HG02870 (cell line): ENCODE measurements around the gene DIPK1A.

Source experiments
- ATAC-seq: cut with Tn5 transposase; IDR thresholded peaks from one replicate; pipeline ENCODE4 v1.9.1; 2021; ENCODE audit warnings: mild to moderate bottlenecking, moderate library complexity; ENCODE audit not compliant: unreplicated experiment

DIPK1A gene

DNA sequence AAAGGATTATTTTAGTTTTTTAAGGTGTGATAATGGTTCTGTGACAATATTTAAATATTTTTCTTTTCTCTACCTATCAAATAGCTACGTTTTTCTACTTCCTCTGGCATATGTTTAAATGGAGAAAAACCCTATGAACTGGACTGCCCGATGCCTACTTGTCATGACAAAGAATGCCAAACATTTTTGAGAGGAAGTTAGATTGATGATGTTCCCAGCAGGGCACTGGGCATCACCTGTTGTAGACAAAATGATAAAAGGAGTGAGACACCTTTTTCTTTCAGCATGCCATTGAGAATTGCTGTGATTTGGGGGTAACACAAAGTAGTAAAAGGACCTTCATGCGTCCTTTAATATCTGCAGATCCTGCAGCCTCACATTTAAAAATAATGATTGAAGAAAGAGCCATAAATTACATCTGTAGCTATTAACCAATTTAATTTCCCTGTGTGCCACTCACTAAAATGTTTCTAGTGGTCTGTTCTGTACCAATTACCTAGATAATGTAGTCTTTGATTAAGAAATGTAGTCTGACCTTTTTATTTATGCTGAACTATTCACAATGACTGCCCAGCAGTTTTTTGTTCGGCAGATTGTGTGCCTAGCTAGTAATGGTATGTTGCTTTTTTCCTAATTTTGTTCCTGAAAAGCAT lies 81.8 kb downstream of the DIPK1A start:
- ATAC-seq = no peak

DNA sequence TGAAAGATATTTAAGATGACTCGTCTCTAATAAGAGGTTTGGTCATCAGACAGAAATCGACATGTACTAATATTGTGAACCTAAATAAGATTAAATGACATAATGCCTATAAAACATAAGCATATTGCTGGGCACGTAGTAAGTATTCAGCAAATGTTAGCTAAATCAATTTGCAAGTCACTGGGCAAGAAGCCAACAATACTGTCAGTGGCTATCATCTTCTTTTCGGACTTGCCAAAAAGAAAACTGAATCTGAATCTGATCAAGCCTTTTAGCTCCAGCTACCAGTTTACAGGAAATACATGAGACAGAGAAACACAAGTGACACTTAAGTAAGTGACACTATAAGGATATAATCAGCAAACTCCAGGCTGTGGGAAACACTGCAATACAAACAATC lies 83.5 kb downstream of the DIPK1A start:
- ATAC-seq = no peak

DNA sequence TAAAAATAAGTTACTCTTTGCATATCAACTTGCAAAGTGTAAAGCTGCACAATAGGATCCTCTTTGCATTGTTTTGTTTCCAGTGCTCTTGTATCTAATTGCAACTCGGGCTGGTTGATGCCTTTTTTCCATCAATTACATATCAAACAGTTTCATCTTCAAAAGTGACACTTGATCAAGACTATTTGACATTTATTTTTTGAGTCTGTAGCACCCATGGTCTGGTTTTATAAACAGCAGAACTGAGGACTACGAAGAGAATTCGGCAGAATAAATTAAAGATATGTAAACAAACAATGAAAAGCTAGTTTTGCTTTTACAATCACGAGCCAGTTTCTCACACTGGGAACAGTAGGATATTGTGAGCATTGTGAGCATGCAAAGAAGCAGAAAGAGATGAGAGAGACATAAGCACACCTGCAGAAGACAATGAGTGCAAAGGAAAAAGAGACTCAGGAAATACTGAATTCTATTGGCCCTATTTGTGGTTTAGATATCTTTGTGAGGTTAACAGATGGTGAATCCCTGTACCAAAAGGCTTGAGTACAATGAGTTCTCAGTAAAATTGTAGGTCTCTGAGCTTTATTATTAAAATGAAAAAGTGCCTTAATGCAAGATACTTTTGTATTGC lies 84.1 kb downstream of the DIPK1A start:
- ATAC-seq = no peak

DNA sequence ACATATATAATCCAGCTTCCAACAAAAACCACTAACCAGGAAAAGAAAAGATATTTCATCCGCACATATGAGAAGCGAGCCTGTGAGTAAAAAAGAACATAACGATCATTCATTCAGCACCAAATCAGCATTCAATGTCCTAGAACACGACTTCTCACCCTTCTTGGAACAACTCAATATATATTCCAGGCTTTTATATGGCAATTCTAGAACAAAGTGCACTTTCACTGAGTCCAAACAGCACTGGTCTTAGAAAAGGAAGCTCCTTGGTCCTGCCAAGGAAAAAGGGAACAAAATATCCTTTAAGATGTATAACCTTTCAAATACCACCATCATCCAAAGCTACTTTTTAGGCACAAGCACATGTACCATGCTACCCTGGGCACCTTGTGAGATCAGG lies 84.9 kb downstream of the DIPK1A start:
- ATAC-seq = no peak

DNA sequence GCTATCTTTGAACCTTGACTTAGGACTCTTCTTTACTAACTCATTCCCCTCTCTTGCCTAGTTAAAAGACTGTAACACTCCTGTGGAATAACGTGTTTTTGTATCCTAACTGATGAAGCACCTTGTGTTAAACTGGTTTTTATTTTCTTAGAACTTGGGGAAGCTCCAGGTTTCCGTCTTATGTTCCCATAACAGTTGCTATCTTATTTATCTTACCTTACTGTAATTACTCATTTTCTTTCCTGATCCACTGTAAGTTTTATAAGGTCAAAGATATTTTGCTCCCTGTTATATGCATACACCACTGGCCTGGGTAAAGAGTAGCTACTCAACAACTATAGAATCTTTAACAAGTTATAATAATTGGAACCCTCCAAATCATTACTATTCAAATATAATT lies 86.3 kb downstream of the DIPK1A start:
- ATAC-seq = no peak

DNA sequence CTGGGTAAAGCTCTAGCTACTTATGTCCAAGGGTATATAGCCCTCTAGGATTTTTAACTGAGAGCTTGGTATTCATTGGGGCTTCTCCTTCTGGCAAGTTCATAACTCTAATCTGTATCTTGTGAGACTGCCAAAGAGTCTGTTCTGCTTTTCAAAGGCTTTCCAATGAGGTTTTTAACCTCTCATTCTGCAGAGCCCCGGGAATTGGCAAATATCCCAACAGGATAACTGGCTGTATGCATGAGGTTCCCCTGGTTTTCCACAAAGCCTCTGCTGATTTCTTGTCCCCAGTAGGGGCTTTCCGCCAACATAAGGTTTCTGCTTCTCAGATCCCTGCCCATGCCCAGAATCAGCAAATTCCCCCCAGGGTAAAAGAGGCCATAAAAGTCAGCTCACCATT lies 88.5 kb downstream of the DIPK1A start:
- ATAC-seq = no peak

DNA sequence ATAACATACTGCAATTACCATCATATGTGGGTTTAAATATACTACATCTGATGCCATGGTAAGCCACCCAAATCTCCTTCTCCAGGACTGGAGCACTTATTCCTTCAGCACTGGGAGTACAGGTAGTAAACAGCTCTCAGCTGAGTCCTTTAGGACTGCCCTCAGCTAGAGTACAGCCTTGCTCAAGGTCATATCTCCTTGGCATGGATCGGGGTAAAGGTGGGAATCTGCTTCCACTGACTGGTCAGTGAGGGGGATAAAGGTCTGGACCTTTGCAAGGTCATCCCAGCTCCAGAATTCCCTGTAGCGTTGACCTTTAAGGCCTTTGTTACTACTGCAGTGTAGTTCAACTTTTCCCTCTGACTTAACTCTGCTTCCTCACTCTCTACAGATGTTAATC lies 90.7 kb downstream of the DIPK1A start:
- ATAC-seq = no peak

DNA sequence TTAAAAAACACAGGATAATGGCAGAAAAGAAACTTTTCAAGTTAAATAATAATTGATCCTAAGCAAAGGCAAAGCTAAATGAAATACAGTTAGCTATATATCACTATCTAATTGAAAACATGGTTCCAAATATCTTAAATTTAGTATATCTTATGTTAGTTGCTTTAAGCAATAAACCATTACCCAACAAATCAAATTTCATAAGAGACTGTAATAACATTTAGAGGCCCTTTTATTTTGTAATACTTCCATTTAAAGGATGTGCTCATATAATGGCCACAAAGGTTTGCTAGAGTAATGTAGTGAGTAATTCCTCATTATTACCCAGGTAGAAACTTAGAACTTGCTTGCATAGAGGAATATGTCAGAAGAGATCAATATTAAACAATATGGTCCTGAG lies 97.1 kb downstream of the DIPK1A start:
- ATAC-seq = no peak

DNA sequence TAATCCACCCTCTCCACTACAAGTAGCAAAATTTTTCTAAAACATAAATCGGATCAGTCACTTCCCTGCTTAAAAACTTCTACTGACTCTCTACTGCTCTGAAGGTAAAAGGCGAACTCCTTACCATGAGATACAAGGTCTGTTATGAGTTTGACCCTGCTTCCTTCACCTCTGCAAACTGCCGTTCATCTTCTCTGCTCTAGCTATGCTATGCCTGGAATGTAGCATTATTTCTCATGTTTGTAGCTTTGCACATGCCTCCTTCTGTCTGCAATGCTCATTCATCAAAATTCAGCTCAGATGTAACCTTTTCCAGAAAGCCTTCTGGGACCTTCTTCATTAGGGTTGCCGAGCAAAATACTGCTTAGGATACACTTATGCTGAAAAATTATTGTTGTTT lies 98.7 kb downstream of the DIPK1A start:
- ATAC-seq = no peak

DNA sequence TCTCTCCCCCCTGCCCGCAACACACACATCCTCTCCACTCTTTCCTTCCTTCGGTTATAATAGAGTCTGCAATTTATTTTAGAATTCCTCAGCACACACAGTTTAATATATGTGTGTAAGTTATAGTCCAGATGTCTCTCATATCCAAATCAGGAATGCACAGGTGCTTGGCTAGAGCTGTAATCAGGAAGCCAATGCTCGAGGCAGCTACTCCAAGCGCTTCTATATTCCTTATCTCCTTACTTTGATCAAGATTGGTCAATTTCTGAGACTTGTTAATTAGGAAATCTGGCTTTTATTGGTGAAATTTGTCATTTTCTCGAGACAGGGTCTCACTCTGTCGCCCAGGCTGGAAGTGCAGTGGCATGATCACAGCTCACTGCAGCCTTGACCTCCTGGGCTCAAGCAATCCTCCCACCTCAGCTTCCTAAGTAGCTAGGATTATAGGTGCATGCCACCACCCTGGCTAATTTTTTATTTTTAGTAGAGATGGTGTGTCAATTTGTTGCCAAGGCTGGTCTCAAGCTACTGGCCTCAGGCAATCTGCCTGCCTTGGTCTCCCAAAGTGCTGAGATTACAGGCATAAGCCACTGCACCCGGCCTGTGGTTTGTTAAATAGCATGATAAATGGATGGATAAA lies 101.7 kb downstream of the DIPK1A start:
- no peak for ATAC-seq

DNA sequence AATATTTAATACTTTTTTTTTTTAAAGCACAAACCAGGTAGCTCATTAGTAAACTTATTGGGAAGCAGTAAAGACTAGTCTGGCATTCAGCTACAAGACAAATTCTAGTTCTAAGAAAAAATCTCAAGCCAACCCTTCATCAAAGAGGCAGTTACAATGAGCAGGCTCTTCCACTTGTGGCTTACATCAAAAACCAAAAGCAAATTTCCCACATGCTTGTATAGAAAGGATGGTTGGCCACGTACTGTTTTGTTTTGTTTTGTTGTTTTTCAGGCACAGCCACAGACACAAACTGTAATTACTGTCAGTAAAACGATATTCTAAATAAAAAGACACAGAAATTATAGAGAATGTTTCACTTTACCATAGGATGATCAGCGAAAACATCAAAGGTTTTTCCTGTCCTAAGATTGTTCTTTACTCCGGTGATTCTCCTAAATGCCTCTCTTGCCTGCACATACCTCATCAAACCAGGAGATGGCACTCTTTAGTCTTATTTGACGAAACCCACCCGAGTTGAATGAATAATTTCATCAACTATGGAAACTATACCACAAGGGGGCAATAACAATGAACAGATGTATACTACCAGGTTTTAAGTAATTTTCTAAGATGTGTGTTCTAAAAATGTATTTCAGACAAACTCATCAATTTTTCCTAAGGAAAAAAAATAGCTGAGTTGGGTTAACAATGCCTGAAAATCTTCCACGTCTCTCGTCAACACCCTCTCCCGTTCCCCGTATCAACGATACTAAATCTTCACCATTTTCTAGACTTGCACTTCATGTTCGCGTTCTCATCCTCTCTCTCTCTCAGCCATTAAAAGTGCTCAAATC lies 102.5 kb downstream of the DIPK1A start:
- peak; percentile 54 for ATAC-seq

DNA sequence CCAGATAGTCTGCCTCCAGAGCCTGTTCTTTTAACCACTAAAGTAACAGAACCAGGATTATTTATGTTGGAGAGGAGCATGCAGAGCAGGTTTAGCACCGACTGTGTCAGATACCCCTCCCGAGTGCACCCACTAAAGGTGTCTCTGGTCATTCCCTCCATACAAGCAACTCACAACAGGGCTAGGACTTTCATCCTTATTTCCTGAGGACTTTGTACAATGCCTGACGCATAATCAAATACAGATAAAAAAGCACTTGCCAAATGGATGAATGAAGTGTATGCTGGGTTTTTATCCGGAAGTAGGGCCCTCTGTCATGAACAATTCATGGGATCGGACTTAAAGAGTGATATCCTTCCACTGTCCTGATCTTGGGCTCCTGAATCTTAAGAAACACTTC lies 103.4 kb downstream of the DIPK1A start:
- ATAC-seq = no peak

DNA sequence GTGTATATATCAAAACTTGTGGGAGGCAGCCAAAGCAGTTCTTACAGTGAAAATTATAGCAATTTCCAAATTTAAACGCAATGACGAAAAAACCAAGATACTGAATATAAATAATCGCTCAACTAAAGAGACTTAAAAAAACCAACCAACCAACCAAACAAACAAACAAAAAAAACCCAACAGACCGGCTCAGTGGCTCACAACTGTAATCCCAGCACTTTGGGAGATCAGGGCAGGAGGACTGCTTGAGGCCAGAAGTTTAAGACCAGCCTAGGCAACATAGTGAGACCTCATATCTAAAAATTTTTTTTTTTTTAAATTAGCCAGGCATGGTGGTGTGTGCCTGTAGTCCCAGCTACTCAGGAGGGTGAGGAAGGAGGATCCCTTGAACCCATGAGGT lies 106.0 kb downstream of the DIPK1A start:
- ATAC-seq = no peak

DNA sequence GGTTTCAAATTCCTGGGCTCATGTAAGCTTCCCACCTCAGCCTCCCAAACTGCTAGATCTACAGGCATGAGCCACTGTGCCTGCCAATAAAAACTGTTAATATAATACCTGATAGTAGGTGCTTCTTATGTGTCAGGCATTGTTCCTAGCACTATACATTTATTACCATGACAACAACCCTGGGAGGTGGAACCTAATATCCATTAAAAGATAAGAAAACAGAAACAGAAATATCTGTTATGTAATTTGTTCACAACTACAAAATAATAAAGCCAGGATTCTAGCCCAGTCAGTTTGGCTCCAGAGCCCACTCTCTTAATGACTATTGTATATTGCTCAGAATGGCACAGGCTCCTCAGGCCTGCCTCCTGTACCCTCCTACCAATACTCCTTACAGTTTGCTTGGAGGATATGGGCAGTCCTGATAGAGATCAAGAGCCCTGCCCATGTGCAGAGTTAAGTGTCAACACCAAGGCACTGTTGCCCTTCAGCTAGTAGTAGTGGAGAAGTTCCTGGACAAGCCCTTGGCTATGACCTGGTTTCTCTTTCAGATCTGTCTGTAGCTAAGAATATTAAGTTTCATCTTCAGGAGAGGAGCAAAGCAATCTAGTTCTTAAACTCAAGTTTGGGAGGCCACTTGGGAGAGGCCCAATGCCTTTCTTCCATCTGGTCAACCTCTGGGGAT lies 107.0 kb downstream of the DIPK1A start:
- no peak for ATAC-seq

DNA sequence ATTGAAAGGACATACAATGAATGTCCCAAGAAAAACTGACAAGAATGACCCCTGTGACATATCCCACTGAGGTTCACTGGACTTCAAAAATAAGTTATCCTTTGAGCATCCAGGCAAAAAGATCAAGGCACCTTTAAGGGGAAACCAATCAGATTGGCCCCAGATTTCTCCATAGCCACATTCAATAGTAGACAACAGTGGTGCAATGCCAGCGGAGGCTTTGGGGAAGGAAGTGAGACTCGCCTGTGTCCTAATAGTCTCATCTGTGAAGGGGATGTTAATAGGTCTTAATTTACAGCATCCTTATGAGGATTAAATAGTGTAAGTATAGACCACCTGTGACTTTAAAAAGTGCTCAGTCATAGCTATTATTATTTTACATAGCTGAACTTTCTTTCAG lies 108.0 kb downstream of the DIPK1A start:
- ATAC-seq = no peak

DNA sequence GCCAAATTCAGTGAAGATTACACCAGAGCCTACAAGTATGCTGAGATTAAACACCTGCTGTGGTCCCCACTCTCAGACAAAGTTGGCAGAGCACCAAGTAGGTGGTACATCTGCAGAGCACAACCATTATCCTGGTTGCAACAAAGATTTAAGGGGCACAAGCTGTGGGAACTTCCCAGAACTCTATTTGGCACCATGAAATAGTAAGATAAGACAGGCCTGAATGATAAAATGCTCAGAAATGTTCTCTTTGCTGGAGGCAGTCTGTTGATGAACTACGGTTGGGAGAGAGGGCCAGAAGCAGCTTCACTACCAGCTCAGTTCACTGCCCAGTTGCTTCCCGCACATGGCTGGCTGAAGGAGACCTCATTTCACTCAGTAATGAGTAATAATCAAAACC lies 109.5 kb downstream of the DIPK1A start:
- ATAC-seq = no peak

DNA sequence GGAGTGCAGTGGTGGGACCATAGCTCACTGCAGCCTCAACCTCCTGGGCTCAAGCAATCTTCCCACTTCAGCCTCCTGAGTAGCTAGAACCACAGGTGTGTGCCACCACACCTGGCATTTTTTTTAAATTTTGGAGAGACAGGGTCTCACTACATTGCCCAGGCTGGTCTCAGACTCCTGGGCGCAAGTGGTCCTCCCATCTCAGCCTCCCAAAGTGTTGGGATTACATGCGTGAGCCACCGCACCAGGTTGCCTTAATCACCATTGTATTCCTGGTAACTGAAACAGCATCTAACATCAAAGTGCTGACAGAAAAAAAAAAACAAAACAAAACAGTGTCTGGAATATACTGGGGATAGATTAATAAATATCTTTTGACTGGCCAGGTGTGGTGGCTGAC lies 111.2 kb downstream of the DIPK1A start:
- no peak for ATAC-seq

DNA sequence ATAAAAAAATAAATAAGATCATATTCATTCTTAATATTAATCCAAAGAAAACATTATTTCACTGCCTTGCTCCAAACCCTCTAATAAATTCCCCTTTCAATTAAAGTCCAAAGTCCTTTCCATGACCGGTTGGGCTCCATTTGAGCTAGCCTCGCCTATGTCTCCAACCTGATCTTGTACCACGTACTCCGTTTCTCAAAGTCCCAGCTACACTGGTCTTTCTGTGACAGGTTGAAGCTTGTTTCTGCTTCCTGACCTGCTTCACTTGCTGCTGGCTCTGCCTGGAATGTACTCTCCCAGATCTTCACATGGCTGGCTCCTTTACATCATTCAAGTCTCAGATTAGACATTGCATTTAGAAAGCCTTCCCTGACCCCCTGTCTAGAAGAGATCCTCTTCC lies 113.1 kb downstream of the DIPK1A start:
- no peak for ATAC-seq

DNA sequence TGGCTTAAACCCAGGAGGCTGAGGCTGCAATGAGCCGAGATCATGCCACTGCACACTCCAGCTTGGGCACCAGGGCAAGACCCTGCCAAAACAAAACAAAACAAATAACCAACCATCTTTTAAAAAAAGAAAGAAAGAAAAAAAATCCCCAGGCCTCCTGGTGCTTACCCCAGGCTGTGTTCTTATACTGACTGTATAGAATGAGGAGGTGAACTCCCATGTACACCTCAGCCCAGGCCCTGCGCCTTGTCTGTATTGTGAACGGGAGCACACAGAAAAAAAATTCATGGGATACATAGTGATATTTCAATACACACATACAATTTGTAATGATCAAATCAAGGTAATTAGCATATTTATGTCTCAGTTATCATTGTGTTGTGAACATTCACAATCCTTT lies 115.4 kb downstream of the DIPK1A start:
- ATAC-seq = no peak

DNA sequence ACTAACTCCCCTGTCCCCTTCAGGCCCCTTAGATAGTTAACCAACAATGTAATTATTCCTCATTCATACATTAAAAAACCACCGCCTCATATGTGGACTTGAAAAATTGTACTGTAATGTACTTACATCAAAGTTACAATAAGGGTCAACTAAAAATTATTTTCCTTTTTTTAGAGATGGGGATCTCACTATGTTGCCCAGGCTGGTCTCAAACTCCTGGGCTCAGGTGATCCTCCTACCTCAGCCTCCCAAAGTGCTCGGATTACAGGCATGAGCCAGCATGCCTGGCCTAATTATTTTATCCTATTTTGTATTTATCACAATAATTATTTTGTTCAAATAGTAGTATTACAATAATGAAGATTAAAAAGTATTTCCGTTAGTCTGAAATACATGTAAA lies 116.8 kb downstream of the DIPK1A start:
- no peak for ATAC-seq
